HepG2 (cell line): ENCODE measurements around the gene MAPK13. TPM values are rescaled to one million over a fixed set of nuclear protein-coding genes. Genes with fewer than 3 reads are reported as not detected.

Experiments
- ATAC-seq: fragments of 200-7000 bp; cut with Tn5 transposase; 3 replicates; pipeline ENCODE4 v1.9.1; 2020; ENCODE audit warnings: mild to moderate bottlenecking, moderate library complexity
- BruUV-seq: library from RNA; stranded (reverse); fragments of 400-500 nt; replicated peaks from 2 replicates; lab custom pipeline; 2021; lab: Mats Ljungman, UMichigan
- CTCF ChIA-PET: fragments of 300-600 bp; formaldehyde crosslinking; extraction: SDS; loops from one replicate; lab custom pipeline; 2021; ENCODE audit warnings: low total read pairs, inconsistent platforms, low intra/inter-chr PET ratio; lab: Yijun Ruan, JAX
- POLR2A ChIA-PET: fragments of 350-600 bp; sonication (Branson Sonifier 250); formaldehyde crosslinking; loops from one replicate; lab custom pipeline; 2020; ENCODE audit warnings: antibody characterized with exemption, inconsistent platforms; lab: Yijun Ruan, JAX
- DNase-seq: peaks from one replicate; pipeline ENCODE4 v3.0.0-alpha.2; 2015; ENCODE audit warnings: low spot score
- FAIRE-seq: peaks from 3 replicates; lab custom pipeline; 2011; peaks lifted over from hg19 to GRCh38; lab: Jason Lieb, UNC
- H2AFZ ChIP-seq: one replicate; pipeline ENCODE4 v1.6.1; 2011; ENCODE audit warnings: low read length, inconsistent platforms
- H3K27ac ChIP-seq: fragments of 300-600 bp; 3 replicates; pipeline ENCODE4 v1.8.0; 2011; ENCODE audit warnings: mixed run types, mild to moderate bottlenecking, mixed read lengths, low read length, inconsistent platforms; ENCODE audit not compliant: insufficient read depth; ENCODE audit errors: extremely low read length
- H3K27me3 ChIP-seq, 2 experiments: fragments of 200-600 bp in 1 of 2; 2 replicates in 1 of 2; 3 replicates in 1 of 2; pipeline versions ENCODE4 v1.6.0 to v1.8.0; 2011; ENCODE audit warnings: low read length in 2 of 2, mild to moderate bottlenecking in 2 of 2, moderate library complexity in 2 of 2, inconsistent platforms in 1 of 2; ENCODE audit not compliant: insufficient read depth in 2 of 2, control insufficient read depth in 1 of 2
- H3K36me3 ChIP-seq, 2 experiments: fragments of 200-600 bp in 1 of 2; replicated peaks in 1 of 2; 2 replicates in 1 of 2; 3 replicates in 1 of 2; pipeline versions ENCODE4 v1.5.1 to v1.8.0; 2011; ENCODE audit warnings: low read length in 2 of 2, inconsistent platforms in 1 of 2; ENCODE audit not compliant: insufficient read depth in 2 of 2, control insufficient read depth in 1 of 2
- H3K4me1 ChIP-seq: 2 replicates; pipeline ENCODE4 v1.5.1; 2012; ENCODE audit warnings: low read length, inconsistent platforms; ENCODE audit not compliant: insufficient read depth
- H3K4me2 ChIP-seq: 2 replicates; pipeline ENCODE4 v1.6.0; 2011; ENCODE audit warnings: low read depth, low read length, inconsistent platforms
- H3K4me3 ChIP-seq, 3 experiments: fragments of 200-600 bp in 1 of 3; sonication (generic), shearing (Covaris generic) in 1 of 3; replicated peaks in 1 of 3; 2 replicates each; pipeline ENCODE4 v1.5.1; 2011 to 2016; ENCODE audit warnings: low read length in 3 of 3, inconsistent platforms in 2 of 3, low read depth in 2 of 3, mild to moderate bottlenecking in 2 of 3, control low read depth in 1 of 3, mixed read lengths in 1 of 3; ENCODE audit not compliant: insufficient read depth in 1 of 3
- H3K79me2 ChIP-seq: one replicate; pipeline ENCODE4 v1.6.1; 2011; ENCODE audit warnings: low read length, inconsistent platforms; ENCODE audit not compliant: insufficient read depth
- H3K9ac ChIP-seq: 2 replicates; pipeline ENCODE4 v1.6.0; 2011; ENCODE audit warnings: mild to moderate bottlenecking, low read depth, low read length, inconsistent platforms; ENCODE audit not compliant: insufficient read depth
- H3K9me3 ChIP-seq: 2 replicates; pipeline ENCODE4 v1.5.1; 2012; ENCODE audit warnings: mild to moderate bottlenecking, low read length
- H4K20me1 ChIP-seq: 2 replicates; pipeline ENCODE4 v1.6.0; 2011; ENCODE audit warnings: inconsistent platforms, mild to moderate bottlenecking, low read length, moderate library complexity; ENCODE audit not compliant: insufficient read depth
- BRD4 ChIP-seq: sonication (generic); formaldehyde crosslinking; IDR thresholded peaks from 2 replicates; pipeline ENCODE4 v1.4.0; 2020; ENCODE audit warnings: missing genetic modification reagents
- CEBPB ChIP-seq: IDR thresholded peaks from 2 replicates; pipeline ENCODE4 v1.6.1; 2011; ENCODE audit warnings: low read depth, low read length, improper control_type of control experiment, borderline replicate concordance
- CERS6 ChIP-seq: sonication (generic); formaldehyde crosslinking; IDR thresholded peaks from 2 replicates; pipeline ENCODE4 v1.5.0; 2020; ENCODE audit warnings: missing genetic modification reagents
- FOXA3 ChIP-seq: IDR thresholded peaks from 2 replicates; pipeline ENCODE4 v1.6.1; 2016; ENCODE audit warnings: missing genetic modification reagents, missing compliant biosample characterization
- GATAD2A ChIP-seq: IDR thresholded peaks from 2 replicates; pipeline ENCODE4 v1.6.1; 2016
- SIX4 ChIP-seq: sonication (generic); formaldehyde crosslinking; IDR thresholded peaks from 2 replicates; pipeline ENCODE4 v1.4.0; 2020; ENCODE audit warnings: missing genetic modification reagents
- SNRNP70 ChIP-seq: fragments of 200-400 bp; formaldehyde crosslinking; IDR thresholded peaks from 2 replicates; pipeline ENCODE4 v1.6.1; 2017; ENCODE audit warnings: mild to moderate bottlenecking, low read depth, low read length, moderate library complexity
- THAP11 ChIP-seq: IDR thresholded peaks from 2 replicates; pipeline ENCODE4 v1.6.1; 2016; ENCODE audit warnings: missing biosample characterization, missing genetic modification reagents
- WIZ ChIP-seq: sonication (generic); formaldehyde crosslinking; IDR thresholded peaks from 2 replicates; pipeline ENCODE4 v1.5.1; 2020; ENCODE audit warnings: mild to moderate bottlenecking, missing genetic modification reagents
- ZFP36L1 ChIP-seq: sonication (generic); formaldehyde crosslinking; IDR thresholded peaks from 2 replicates; pipeline ENCODE4 v1.8.0; 2022; ENCODE audit warnings: mild to moderate bottlenecking, missing genetic modification reagents, moderate library complexity
- ZNF343 ChIP-seq: sonication (generic); formaldehyde crosslinking; IDR thresholded peaks from 2 replicates; pipeline ENCODE4 v1.4.0; 2020; ENCODE audit warnings: mild to moderate bottlenecking, missing genetic modification reagents
- ZNF672 ChIP-seq: sonication (generic); formaldehyde crosslinking; IDR thresholded peaks from 2 replicates; pipeline ENCODE4 v1.8.1; 2022; ENCODE audit warnings: missing genetic modification reagents
- ZSCAN12 ChIP-seq: sonication (generic); formaldehyde crosslinking; IDR thresholded peaks from 2 replicates; pipeline ENCODE4 v1.9.0; 2021; ENCODE audit warnings: mild to moderate bottlenecking, missing genetic modification reagents
- WGBS: methylation state at CpG from one replicate; pipeline ENCODE4 v1.1.6; 2017; ENCODE audit warnings: low lambda C conversion rate; 5-methylcytosine and 5-hydroxymethylcytosine counted together
- in situ Hi-C: cut with HindIII; loops from 2 replicates; pipeline ENCODE4 v1.10.0; 2017; ENCODE audit warnings: low pct_unique_long_range_greater_than_20kb; ENCODE audit not compliant: extremely low pct_ligation_motif_present
- intact Hi-C: fragments of 100-400 bp; cut with micrococcal nuclease; formaldehyde crosslinking; loops from one replicate; pipeline ENCODE4 v1.10.0; 2022; ENCODE audit not compliant: unreplicated experiment
- polyA plus RNA-seq, 8 experiments: library from polyadenylated mRNA; depleted of rRNA in 3 of 8; stranded (reverse) in 7 of 8; unstranded in 1 of 8; fragments of >200 nt; fragmentation: Illumina TruSeq in 4 of 8; extraction: Trizol in 4 of 8; gene quantifications; 2 replicates each; pipeline versions ENCODE4 v1.2.1 to v1.2.3, GENCODE V29; 2011 to 2016; ENCODE audit warnings: low read depth in 4 of 8, missing spikeins in 1 of 8, mixed read lengths in 1 of 8; ENCODE audit not compliant: insufficient read depth in 1 of 8
- total RNA-seq, 5 experiments: library from RNA; depleted of rRNA; stranded (reverse); fragments of >200 nt; fragmentation: Illumina TruSeq; extraction: Trizol; gene quantifications; 2 replicates each; pipeline ENCODE4 v1.2.3, GENCODE V29; 2016; ENCODE audit warnings: low read depth in 1 of 5
- TF ChIP-seq, protein P1 (sequence below): sonication (generic); formaldehyde crosslinking; IDR thresholded peaks from 2 replicates; pipeline ENCODE4 v1.9.0; 2021; ENCODE audit warnings: mild to moderate bottlenecking, missing genetic modification reagents
- TF ChIP-seq, protein P2 (sequence below): sonication (generic); formaldehyde crosslinking; IDR thresholded peaks from 2 replicates; pipeline ENCODE4 v1.4.0; 2020; ENCODE audit warnings: low read depth, mild to moderate bottlenecking, missing genetic modification reagents

Gene MAPK13
- total and polyA plus RNA-seq, 2 of the 13 experiments (the other 11 are each of a cell fraction or from before 2014, with no cell fraction given), result 12.7 to 43.4 TPM

DNA sequence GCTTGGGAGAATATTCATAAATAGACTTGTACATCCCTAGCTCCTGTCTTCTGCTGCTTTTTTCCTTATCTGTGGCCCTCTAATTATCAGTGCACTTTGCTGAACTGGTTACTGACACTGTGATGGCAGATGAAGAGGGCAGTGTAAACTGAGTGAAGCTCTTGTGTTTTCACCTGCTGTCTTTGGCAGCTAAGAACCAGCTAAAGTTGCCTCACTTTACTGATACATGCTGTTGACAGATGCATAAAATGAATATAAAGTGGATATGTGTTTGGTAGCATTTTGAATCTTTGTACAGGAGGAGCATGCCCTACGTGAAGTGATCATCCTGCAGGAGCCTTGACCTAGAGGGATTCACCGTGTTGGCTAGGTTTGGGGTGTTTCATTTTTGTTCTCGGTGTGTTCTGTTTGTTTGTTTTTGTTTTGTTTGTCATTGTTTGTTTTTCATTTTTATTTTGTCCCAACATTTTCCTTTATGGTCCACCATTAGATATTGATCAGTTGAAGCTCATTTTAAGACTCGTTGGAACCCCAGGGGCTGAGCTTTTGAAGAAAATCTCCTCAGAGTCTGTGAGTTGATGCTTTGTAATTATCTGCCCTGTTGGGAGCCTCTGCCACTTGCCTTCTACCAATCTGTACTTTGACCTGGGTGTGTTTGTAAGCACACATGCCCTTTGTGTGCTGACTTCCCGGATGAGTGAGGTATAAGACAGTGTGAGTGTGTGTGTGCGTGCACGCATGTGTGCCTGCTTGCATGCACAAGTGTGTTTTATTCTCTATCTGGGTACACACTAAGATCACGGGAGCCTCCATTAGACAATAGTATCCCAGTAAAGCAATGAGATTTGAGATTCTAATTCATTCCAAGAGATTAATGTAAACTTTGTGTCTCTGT lies 34.6 kb upstream of the MAPK13 start:
- H3K36me3 ChIP-seq, result peaks cover 8 to 28% of the 10 kb centered on the region in 2 experiments
- intact Hi-C loops, result loop anchor here (1.0 to 2.0 kb wide), 5 partner anchors 20 to 173 kb away; partner anchors contain the start of gene MAPK14
- in situ Hi-C loops, result loop anchor here (5.0 kb wide), 1 partner anchor 68 kb away; the partner anchor contains the start of gene MAPK14
- 8% methylated on average over 8 of the region's 8 CpGs for WGBS
- ChIA-PET POLR2A (interaction anchor here (0.6 to 6.6 kb wide), 14 partner anchors 10 to 253 kb away, joined by 3 to 163 read pairs (median 6); partner anchors contain the start of genes MAPK13 and MAPK14), CTCF (interaction anchor here (0.9 to 2.5 kb wide), 5 partner anchors 20 to 147 kb away, joined by 3 to 52 read pairs (median 8); partner anchors contain the start of genes BRPF3 and MAPK14)
- BruUV-seq, result TSS peak; percentile 88
- FAIRE-seq (peak; percentile 99), DNase-seq (peak; percentile 98), ATAC-seq (peak; percentile 94)
- H3K9ac ChIP-seq, result peak overlapping the region; percentile 74
- H4K20me1 ChIP-seq, result no peaks in the 10 kb centered on the region
- peak overlapping the region; percentile 17 to 61 (median 20); a peak in 4 of 6 replicates for H3K4me3 ChIP-seq
- H3K9me3 ChIP-seq, result no peaks in the 10 kb centered on the region
- peaks cover 38% of the 10 kb centered on the region for H3K4me1 ChIP-seq
- peak overlapping the region; percentile 90 for H3K4me2 ChIP-seq
- H3K27ac ChIP-seq, result peak overlapping the region; percentile 90
- H2AFZ ChIP-seq, result no peak overlapping the region
- H3K27me3 ChIP-seq, result no peaks in the 10 kb centered on the region
- no peaks in the 10 kb centered on the region for H3K79me2 ChIP-seq
- TF ChIP-seq GATAD2A (CRISPR knock-in tag), result peak; percentile 99
- peak; percentile 54; the same call in 1 of the 2 replicates for TF ChIP-seq SIX4 (CRISPR knock-in tag)
- peak; percentile 84 for TF ChIP-seq THAP11 (CRISPR knock-in tag)
- 0 out of 2 replicates have a peak, but pooled peaks have one; percentile 43 for TF ChIP-seq BRD4 (CRISPR knock-in tag)
- no peak; the same call in 1 of the 2 replicates for TF ChIP-seq ZNF672 (CRISPR knock-in tag)
- no peak for TF ChIP-seq ZNF343 (CRISPR knock-in tag)
- TF ChIP-seq, protein P1, sequence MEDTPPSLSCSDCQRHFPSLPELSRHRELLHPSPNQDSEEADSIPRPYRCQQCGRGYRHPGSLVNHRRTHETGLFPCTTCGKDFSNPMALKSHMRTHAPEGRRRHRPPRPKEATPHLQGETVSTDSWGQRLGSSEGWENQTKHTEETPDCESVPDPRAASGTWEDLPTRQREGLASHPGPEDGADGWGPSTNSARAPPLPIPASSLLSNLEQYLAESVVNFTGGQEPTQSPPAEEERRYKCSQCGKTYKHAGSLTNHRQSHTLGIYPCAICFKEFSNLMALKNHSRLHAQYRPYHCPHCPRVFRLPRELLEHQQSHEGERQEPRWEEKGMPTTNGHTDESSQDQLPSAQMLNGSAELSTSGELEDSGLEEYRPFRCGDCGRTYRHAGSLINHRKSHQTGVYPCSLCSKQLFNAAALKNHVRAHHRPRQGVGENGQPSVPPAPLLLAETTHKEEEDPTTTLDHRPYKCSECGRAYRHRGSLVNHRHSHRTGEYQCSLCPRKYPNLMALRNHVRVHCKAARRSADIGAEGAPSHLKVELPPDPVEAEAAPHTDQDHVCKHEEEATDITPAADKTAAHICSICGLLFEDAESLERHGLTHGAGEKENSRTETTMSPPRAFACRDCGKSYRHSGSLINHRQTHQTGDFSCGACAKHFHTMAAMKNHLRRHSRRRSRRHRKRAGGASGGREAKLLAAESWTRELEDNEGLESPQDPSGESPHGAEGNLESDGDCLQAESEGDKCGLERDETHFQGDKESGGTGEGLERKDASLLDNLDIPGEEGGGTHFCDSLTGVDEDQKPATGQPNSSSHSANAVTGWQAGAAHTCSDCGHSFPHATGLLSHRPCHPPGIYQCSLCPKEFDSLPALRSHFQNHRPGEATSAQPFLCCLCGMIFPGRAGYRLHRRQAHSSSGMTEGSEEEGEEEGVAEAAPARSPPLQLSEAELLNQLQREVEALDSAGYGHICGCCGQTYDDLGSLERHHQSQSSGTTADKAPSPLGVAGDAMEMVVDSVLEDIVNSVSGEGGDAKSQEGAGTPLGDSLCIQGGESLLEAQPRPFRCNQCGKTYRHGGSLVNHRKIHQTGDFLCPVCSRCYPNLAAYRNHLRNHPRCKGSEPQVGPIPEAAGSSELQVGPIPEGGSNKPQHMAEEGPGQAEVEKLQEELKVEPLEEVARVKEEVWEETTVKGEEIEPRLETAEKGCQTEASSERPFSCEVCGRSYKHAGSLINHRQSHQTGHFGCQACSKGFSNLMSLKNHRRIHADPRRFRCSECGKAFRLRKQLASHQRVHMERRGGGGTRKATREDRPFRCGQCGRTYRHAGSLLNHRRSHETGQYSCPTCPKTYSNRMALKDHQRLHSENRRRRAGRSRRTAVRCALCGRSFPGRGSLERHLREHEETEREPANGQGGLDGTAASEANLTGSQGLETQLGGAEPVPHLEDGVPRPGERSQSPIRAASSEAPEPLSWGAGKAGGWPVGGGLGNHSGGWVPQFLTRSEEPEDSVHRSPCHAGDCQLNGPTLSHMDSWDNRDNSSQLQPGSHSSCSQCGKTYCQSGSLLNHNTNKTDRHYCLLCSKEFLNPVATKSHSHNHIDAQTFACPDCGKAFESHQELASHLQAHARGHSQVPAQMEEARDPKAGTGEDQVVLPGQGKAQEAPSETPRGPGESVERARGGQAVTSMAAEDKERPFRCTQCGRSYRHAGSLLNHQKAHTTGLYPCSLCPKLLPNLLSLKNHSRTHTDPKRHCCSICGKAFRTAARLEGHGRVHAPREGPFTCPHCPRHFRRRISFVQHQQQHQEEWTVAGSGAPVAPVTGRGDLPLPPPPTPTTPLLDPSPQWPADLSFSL, result peak; percentile 95
- no peak for TF ChIP-seq CERS6 (CRISPR knock-in tag)
- TF ChIP-seq, protein P2, sequence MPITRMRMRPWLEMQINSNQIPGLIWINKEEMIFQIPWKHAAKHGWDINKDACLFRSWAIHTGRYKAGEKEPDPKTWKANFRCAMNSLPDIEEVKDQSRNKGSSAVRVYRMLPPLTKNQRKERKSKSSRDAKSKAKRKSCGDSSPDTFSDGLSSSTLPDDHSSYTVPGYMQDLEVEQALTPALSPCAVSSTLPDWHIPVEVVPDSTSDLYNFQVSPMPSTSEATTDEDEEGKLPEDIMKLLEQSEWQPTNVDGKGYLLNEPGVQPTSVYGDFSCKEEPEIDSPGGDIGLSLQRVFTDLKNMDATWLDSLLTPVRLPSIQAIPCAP (CRISPR knock-in tag), result no peak
- TF ChIP-seq ZSCAN12 (CRISPR knock-in tag), result no peak
- TF ChIP-seq WIZ (CRISPR knock-in tag), result no peak
- TF ChIP-seq FOXA3 (CRISPR knock-in tag), result peak; percentile 96
- TF ChIP-seq ZFP36L1 (CRISPR knock-in tag), result no peak
- TF ChIP-seq CEBPB, result no peak
- TF ChIP-seq SNRNP70, result no peak
